CD4-positive, CD25-positive, alpha-beta regulatory T cell (primary cell): ENCODE results near the gene YOD1. TPM values are rescaled to one million over a fixed set of nuclear protein-coding genes. Genes with fewer than 3 reads are reported as not detected.

Experiments used
- ATAC-seq, 2 donors: fragments of 150-1000 bp; cut with Tn5 transposase; one replicate each; pipeline ENCODE4 v1.10.0; 2021; ENCODE audit warnings: low read depth in 2 of 2, moderate number of reproducible peaks in 2 of 2, moderate library complexity in 1 of 2
- DNase-seq, 3 donors: peaks; one replicate each; pipeline versions ENCODE4 v3.0.0 to v3.0.0-alpha.2; 2012 to 2022; ENCODE audit warnings: mixed read lengths in 1 of 3
- H3K27ac ChIP-seq: one replicate; pipeline ENCODE4 v1.7.0; 2013; ENCODE audit warnings: mild to moderate bottlenecking, low read length; ENCODE audit not compliant: insufficient read depth, poor library complexity, severe bottlenecking
- H3K27me3 ChIP-seq: one replicate; pipeline ENCODE4 v1.7.0; 2013; ENCODE audit warnings: low read length; ENCODE audit not compliant: control insufficient read depth, insufficient read depth
- H3K36me3 ChIP-seq: one replicate; pipeline ENCODE4 v1.7.0; 2013; ENCODE audit warnings: mild to moderate bottlenecking, low read length, moderate library complexity; ENCODE audit not compliant: control insufficient read depth, insufficient read depth
- H3K4me1 ChIP-seq: 2 replicates; pipeline ENCODE4 v1.7.0; 2013; ENCODE audit warnings: mild to moderate bottlenecking, low read length; ENCODE audit not compliant: insufficient read depth, control insufficient read depth, poor library complexity, severe bottlenecking
- H3K4me3 ChIP-seq: one replicate; pipeline ENCODE4 v1.7.0; 2013; ENCODE audit warnings: low read depth, mild to moderate bottlenecking, low read length, moderate library complexity
- H3K9me3 ChIP-seq, 2 experiments: 1 replicate in 1 of 2; 2 replicates in 1 of 2; pipeline ENCODE4 v1.7.0; 2013; ENCODE audit warnings: low read length in 2 of 2, mild to moderate bottlenecking in 1 of 2, moderate library complexity in 1 of 2; ENCODE audit not compliant: control insufficient read depth in 2 of 2
- H3K27ac Mint-ChIP-seq, 3 donors: one replicate each; pipeline ENCODE4 v1.8.0; 2020 to 2022; ENCODE audit warnings: mild to moderate bottlenecking in 3 of 3, mixed read lengths in 3 of 3, moderate library complexity in 2 of 3
- H3K27me3 Mint-ChIP-seq: one replicate; pipeline ENCODE4 v1.8.0; 2022; ENCODE audit warnings: mild to moderate bottlenecking, mixed read lengths
- H3K36me3 Mint-ChIP-seq: one replicate; pipeline ENCODE4 v1.8.0; 2020; ENCODE audit warnings: mixed read lengths
- H3K4me1 Mint-ChIP-seq, 4 donors: one replicate each; pipeline ENCODE4 v1.8.0; 2020 to 2022; ENCODE audit warnings: mixed read lengths in 4 of 4, mild to moderate bottlenecking in 1 of 4
- H3K4me3 Mint-ChIP-seq, 4 donors: one replicate each; pipeline ENCODE4 v1.8.0; 2020 to 2022; ENCODE audit warnings: mild to moderate bottlenecking in 4 of 4, mixed read lengths in 4 of 4, moderate library complexity in 3 of 4
- H3K9me3 Mint-ChIP-seq, 7 donors: one replicate each; pipeline ENCODE4 v1.8.0; 2020 to 2022; ENCODE audit warnings: mixed read lengths in 7 of 7, mild to moderate bottlenecking in 3 of 7, moderate library complexity in 2 of 7
- polyA plus RNA-seq, 4 donors: library from polyadenylated mRNA; unstranded; fragments of 300-500 nt; fragmentation: Illumina TruSeq; gene quantifications; one replicate each; pipeline ENCODE4 v1.2.3, GENCODE V29; 2021
- total RNA-seq: library from RNA; stranded (reverse); gene quantifications from one replicate; pipeline ENCODE4 v1.2.3, GENCODE V29; 2022

Gene YOD1
- total and polyA plus RNA-seq, 5 donors from 2014 or later = 0.76 to 10.8 (median 1.1) TPM

- DNase-seq = no peak
- Histone ChIP-seq H3K4me3 (no peak overlapping the region), H3K27ac (no peak overlapping the region), H3K36me3 (no peaks in the 10 kb centered on the region), H3K9me3 (no peaks in the 10 kb centered on the region), H3K27me3 (peaks cover 29% of the 10 kb centered on the region), H3K4me1 (no peaks in the 10 kb centered on the region)
- peaks cover 0 to under 1% (median 0%) of the 10 kb centered on the region in 7 donors for H3K9me3 Mint-ChIP-seq
- no peak for ATAC-seq
- H3K36me3 Mint-ChIP-seq = no peaks in the 10 kb centered on the region
- H3K4me1 Mint-ChIP-seq = no peaks in the 10 kb centered on the region
- no peak overlapping the region for H3K27ac Mint-ChIP-seq
- H3K4me3 Mint-ChIP-seq = no peak overlapping the region
- H3K27me3 Mint-ChIP-seq = peaks cover 64% of the 10 kb centered on the region
These were observed 23.7 kb downstream of the YOD1 start for GRCh38 chr1:207027206-207027777.

DNA sequence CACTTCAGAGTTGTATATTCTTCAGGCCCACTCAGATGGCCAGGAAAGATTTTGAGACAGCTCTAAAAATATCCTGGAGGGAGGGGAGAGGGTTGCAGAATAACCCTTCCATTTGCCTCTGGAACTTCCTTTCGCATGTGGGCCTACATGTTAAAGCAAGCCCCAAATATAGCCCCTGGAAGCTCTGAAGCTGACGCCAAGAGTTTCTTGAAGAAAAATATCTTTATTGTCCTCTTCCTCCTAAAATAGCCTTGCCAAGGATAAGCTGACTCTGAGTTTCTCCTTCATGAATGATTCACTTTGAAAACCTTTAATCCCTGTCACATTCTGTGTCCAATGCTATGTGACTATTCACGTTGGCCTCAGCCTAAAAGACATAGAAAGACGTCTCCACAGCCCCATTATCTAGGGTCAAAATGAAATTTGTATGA lies 24.9 kb downstream of the YOD1 start:
- no peaks in the 10 kb centered on the region for H3K36me3 Mint-ChIP-seq
- H3K9me3 Mint-ChIP-seq = no peaks in the 10 kb centered on the region
- Histone ChIP-seq H3K4me3 (no peak overlapping the region), H3K27ac (no peak overlapping the region), H3K4me1 (no peaks in the 10 kb centered on the region), H3K36me3 (no peaks in the 10 kb centered on the region), H3K27me3 (peaks cover 27% of the 10 kb centered on the region), H3K9me3 (no peaks in the 10 kb centered on the region)
- ATAC-seq (no peak), DNase-seq (no peak)
- H3K27me3 Mint-ChIP-seq = peaks cover 52% of the 10 kb centered on the region
- H3K4me1 Mint-ChIP-seq = no peaks in the 10 kb centered on the region
- H3K4me3 Mint-ChIP-seq = no peak overlapping the region
- no peak overlapping the region for H3K27ac Mint-ChIP-seq

GRCh38 chr1:207025146-207025880 lies 25.7 kb downstream of the YOD1 start:
- Mint-ChIP-seq H3K9me3 (no peaks in the 10 kb centered on the region), H3K36me3 (no peaks in the 10 kb centered on the region), H3K4me1 (no peaks in the 10 kb centered on the region), H3K4me3 (no peak overlapping the region), H3K27me3 (peaks cover 54% of the 10 kb centered on the region), H3K27ac (no peak overlapping the region)
- no peak for DNase-seq
- Histone ChIP-seq H3K36me3 (no peaks in the 10 kb centered on the region), H3K4me3 (no peak overlapping the region), H3K27ac (no peak overlapping the region), H3K4me1 (no peaks in the 10 kb centered on the region), H3K27me3 (peaks cover 24% of the 10 kb centered on the region), H3K9me3 (no peaks in the 10 kb centered on the region)
- ATAC-seq = no peak

DNA sequence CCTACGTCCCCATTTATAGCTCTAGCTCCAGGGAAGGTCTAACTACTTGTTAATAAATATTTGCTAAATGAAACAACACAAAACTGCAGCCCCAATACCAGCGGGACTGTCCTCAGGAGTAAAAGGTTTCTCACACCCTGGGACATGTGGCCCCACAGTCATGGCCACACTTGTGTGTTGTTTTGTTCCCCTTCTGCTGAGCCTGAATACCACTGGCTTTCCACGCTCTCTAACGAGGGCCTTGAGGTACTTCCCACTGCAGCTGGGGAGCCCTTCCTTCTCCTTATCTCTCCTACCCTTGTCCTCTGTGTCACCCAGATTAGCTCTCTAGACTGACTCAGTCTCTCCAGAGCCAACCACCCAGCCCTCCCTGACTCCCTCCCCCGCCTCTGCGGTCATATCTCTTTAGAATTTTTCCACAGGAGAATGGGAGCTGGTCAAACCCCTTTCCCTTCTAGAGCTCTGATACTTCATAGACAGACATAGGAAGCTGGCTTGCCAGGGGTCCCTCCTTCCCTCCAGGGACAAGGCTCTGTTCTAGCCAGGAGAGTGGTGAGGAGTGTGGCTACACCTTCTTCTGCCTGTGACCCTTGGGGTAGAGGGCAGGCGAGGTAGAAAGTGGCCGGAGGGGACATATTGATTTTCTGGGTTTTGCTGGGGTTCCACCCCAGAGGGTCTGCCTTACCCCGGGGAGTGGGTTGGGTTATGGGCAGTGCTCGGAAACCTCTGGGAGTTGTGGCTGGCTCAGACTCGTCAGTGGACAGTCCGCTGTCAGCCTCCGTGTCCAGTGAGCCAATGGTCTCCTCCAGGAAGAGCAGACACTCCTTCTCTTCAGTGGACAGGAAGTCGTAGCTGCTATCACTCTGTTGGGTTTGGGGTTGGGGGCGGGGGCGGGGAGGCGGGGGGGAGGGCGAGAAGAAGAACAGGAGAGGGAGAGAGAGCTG lies 26.5 kb downstream of the YOD1 start:
- no peak overlapping the region for H3K4me3 Mint-ChIP-seq
- H3K4me1 Mint-ChIP-seq = no peaks in the 10 kb centered on the region
- H3K27ac ChIP-seq = no peak overlapping the region
- H3K27me3 Mint-ChIP-seq = peaks cover 50% of the 10 kb centered on the region
- no peak overlapping the region for H3K27ac Mint-ChIP-seq
- H3K9me3 Mint-ChIP-seq = no peaks in the 10 kb centered on the region
- peaks cover 23% of the 10 kb centered on the region for H3K27me3 ChIP-seq
- H3K9me3 ChIP-seq = no peaks in the 10 kb centered on the region
- H3K36me3 Mint-ChIP-seq = no peaks in the 10 kb centered on the region
- ATAC-seq (no peak), DNase-seq (no peak)
- no peaks in the 10 kb centered on the region for H3K36me3 ChIP-seq
- H3K4me3 ChIP-seq = no peak overlapping the region
- no peaks in the 10 kb centered on the region for H3K4me1 ChIP-seq

GRCh38 chr1:207022996-207023679 lies 27.9 kb downstream of the YOD1 start:
- no peak overlapping the region for H3K27ac Mint-ChIP-seq
- no peaks in the 10 kb centered on the region for H3K36me3 Mint-ChIP-seq
- no peaks in the 10 kb centered on the region for H3K9me3 ChIP-seq
- no peaks in the 10 kb centered on the region for H3K36me3 ChIP-seq
- H3K4me3 Mint-ChIP-seq = no peak overlapping the region
- DNase-seq (no peak), ATAC-seq (no peak)
- peaks cover 17% of the 10 kb centered on the region for H3K27me3 ChIP-seq
- H3K4me3 ChIP-seq = no peak overlapping the region
- H3K27me3 Mint-ChIP-seq = peaks cover 43% of the 10 kb centered on the region
- no peaks in the 10 kb centered on the region for H3K4me1 Mint-ChIP-seq
- no peaks in the 10 kb centered on the region for H3K4me1 ChIP-seq
- H3K9me3 Mint-ChIP-seq = peaks cover 0 to 3% (median 0%) of the 10 kb centered on the region in 7 donors
- H3K27ac ChIP-seq = no peak overlapping the region

DNA sequence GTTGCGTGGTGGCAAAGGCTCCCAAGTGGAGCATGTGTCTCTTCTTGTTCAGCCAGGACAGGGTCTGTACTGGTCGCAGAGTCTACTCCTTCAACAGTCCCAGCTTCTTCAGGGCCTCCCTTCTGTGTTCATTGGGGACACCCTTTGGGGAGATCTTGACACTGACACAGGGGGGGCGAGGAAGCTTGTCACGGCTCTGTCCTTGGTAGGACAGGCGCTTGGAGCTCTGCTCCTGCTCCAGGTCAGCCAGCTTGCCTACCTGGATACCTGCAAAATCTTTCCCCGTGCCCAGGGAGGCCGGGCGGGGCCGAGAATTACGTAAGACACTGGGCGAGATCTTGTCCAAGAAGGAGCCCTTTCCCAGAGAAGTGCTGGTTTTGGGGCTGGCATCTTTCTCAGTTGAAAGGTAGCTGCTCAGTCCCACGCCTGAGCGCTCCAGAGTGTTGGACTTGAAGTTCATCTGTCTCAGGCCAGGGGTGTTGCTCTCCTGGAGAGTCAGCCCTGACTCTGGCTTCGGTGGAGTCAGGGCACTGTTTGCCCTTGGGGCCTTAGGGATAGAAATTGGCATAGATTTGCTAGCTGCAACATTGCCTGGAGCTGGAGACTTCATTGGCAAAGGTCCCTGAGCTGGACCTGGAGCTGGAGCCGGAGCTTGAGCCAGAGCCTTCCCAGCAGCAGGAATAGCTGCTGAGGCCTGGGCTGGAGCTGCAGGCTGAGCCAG lies 29.0 kb downstream of the YOD1 start:
- DNase-seq = no peak
- Histone ChIP-seq H3K27me3 (peaks cover 13% of the 10 kb centered on the region), H3K27ac (no peak overlapping the region), H3K36me3 (no peaks in the 10 kb centered on the region), H3K9me3 (no peaks in the 10 kb centered on the region), H3K4me3 (no peak overlapping the region), H3K4me1 (no peaks in the 10 kb centered on the region)
- Mint-ChIP-seq H3K36me3 (no peaks in the 10 kb centered on the region), H3K27me3 (peaks cover 45% of the 10 kb centered on the region), H3K4me3 (no peak overlapping the region), H3K9me3 (peaks cover 0 to 3% (median 0%) of the 10 kb centered on the region in 7 donors), H3K4me1 (no peaks in the 10 kb centered on the region), H3K27ac (no peak overlapping the region)
- ATAC-seq = no peak
